ENCODE data around the gene GPR84. TPM values are rescaled to one million over a fixed set of nuclear protein-coding genes. Genes with fewer than 3 reads are reported as not detected.

The GPR84 gene
- not detected in 2 replicates for total RNA-seq
- 0.08 TPM in 1 of 2 replicates, not detected in the other for polyA plus RNA-seq
- polyA plus RNA-seq (2011; cell fraction: cytosol; rRNA removed) = 0.03 TPM in 1 of 2 replicates, not detected in the other
- 0.48 and 0.63 TPM in 2 replicates for polyA plus RNA-seq (2011; cell fraction: nucleus; rRNA removed)
- not detected in 2 replicates for polyA plus RNA-seq (2012)
- polyA minus RNA-seq = not detected in 2 replicates
- polyA minus RNA-seq (2011; cell fraction: cytosol; rRNA and poly(A)+ RNA removed) = not detected
- polyA minus RNA-seq (2011; cell fraction: nucleus; rRNA and poly(A)+ RNA removed) = 0.38 and 0.48 TPM in 2 replicates
- Bru-seq, nascent RNA = not detected
- BruChase-seq, experiment 1, labeled RNA remaining after a 6-hour chase = percentile 33 among the genes with signal in this experiment
- percentile 18 among the genes with signal in this experiment for BruChase-seq, experiment 2, labeled RNA remaining after a 2-hour chase
- long read RNA-seq = 0 reads

DNA sequence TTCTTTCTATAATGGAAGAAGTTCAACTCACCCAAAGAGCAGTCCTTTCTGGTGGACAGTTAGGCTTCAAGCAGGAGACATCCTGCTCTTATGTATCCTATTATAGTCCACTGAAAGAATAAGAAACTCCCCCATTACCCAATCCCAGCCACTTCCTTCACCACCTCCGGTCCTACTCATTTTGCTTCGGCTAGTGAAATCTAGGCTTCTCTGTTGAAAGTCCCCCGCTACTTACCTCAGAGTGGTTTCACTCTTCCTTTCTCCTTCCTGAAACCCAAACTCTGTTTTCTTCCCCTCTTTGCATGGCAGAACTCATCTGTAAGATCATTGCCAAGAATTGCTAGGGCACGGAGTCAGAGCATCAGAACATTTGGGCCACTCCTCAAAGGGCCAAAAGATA, at the start of gene GPR84:
GPR84 (minus strand) TSS at position 74 of the 400 bp plus-strand sequence. CDS start 635 bp downstream, outside the sequence.
- TF ChIP-seq POLR2AphosphoS5 (IDR thresholded peaks at IDR 0.05; ENCODE audit: insufficient read depth, low read depth, low read length) = no peak
- TF ChIP-seq, protein P1, sequence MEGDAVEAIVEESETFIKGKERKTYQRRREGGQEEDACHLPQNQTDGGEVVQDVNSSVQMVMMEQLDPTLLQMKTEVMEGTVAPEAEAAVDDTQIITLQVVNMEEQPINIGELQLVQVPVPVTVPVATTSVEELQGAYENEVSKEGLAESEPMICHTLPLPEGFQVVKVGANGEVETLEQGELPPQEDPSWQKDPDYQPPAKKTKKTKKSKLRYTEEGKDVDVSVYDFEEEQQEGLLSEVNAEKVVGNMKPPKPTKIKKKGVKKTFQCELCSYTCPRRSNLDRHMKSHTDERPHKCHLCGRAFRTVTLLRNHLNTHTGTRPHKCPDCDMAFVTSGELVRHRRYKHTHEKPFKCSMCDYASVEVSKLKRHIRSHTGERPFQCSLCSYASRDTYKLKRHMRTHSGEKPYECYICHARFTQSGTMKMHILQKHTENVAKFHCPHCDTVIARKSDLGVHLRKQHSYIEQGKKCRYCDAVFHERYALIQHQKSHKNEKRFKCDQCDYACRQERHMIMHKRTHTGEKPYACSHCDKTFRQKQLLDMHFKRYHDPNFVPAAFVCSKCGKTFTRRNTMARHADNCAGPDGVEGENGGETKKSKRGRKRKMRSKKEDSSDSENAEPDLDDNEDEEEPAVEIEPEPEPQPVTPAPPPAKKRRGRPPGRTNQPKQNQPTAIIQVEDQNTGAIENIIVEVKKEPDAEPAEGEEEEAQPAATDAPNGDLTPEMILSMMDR (IDR thresholded peaks at IDR 0.05; ENCODE audit: extremely low read depth in 1 of 2, insufficient read depth in 1 of 2, low read depth in 1 of 2, low read length in 2 of 2) = no peak
- TF ChIP-seq JUN (IDR thresholded peaks at IDR 0.05; ENCODE audit: borderline replicate concordance, insufficient read depth, insufficient read length, low read depth) = no peak
- TF ChIP-seq GATA2 (IDR thresholded peaks at IDR 0.05; ENCODE audit: insufficient read depth, insufficient read length, low read depth, low read length) = no peak
- no peak for TF ChIP-seq POLR2A (IDR thresholded peaks at IDR 0.05; ENCODE audit: low read depth, low read length)
- no peak for TF ChIP-seq MYC (IDR thresholded peaks at IDR 0.05; ENCODE audit: low read depth, low read length)
- no peak for TF ChIP-seq EZH2 (IDR thresholded peaks at IDR 0.05; ENCODE audit: borderline replicate concordance, low read depth, low read length, severe bottlenecking)
- TF ChIP-seq FOS (IDR thresholded peaks at IDR 0.05; ENCODE audit: borderline replicate concordance, insufficient read depth, low read length) = no peak
- TF ChIP-seq, protein P2, sequence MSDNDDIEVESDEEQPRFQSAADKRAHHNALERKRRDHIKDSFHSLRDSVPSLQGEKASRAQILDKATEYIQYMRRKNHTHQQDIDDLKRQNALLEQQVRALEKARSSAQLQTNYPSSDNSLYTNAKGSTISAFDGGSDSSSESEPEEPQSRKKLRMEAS (IDR thresholded peaks at IDR 0.05; ENCODE audit: insufficient read depth, insufficient read length) = no peak
- Histone ChIP-seq H3K36me3 (ENCODE audit: control insufficient read depth in 2 of 2, extremely low read depth in 1 of 2, insufficient read depth in 2 of 2, low read length in 2 of 2) (no peaks in the 10 kb centered on the region), H3K9me3 (replicated peaks; ENCODE audit: control insufficient read depth, insufficient read depth, low read length) (no peaks in the 10 kb centered on the region), H3K9me1 (replicated peaks; ENCODE audit: control insufficient read depth, extremely low read depth, insufficient read depth, low read length) (no peaks in the 10 kb centered on the region), H4K20me1 (replicated peaks; ENCODE audit: control insufficient read depth, extremely low read depth, insufficient read depth, low read length) (no peaks in the 10 kb centered on the region), H2AFZ (ENCODE audit: low read depth, low read length) (no peak within 1 kb of the TSS), H3K4me1 (ENCODE audit: control insufficient read depth, extremely low read depth, insufficient read depth, low read length) (peaks cover 30% of the 10 kb centered on the region), H3K9ac (replicated peaks; ENCODE audit: extremely low read depth, insufficient read depth, low read length) (no peak within 1 kb of the TSS), H3K27ac (ENCODE audit: insufficient read depth, low read depth, low read length) (no peak within 1 kb of the TSS), H3K79me2 (ENCODE audit: control insufficient read depth, insufficient read depth, low read length) (no peaks in the 10 kb centered on the region), H3K4me2 (ENCODE audit: insufficient read depth, low read length) (no peak within 1 kb of the TSS), H3K4me3 (replicated peaks in 1 of 3; ENCODE audit: insufficient read depth in 1 of 3, low read depth in 1 of 3, low read length in 3 of 3) (no peak within 1 kb of the TSS), H3K27me3 (ENCODE audit: control insufficient read depth in 2 of 2, insufficient read depth in 2 of 2, low read length in 2 of 2) (no peaks in the 10 kb centered on the region)
- intact Hi-C loops (cut with micrococcal nuclease) (loop anchor here (10.0 kb wide), 1 partner anchor 360 kb away; the partner anchor contains the start of genes HOXC8 and HOXC9), dilution Hi-C loops (cut with MboI; ENCODE audit: extremely low pct_ligation_motif_present, low sequenced_read_pairs) (no loop called here)
- no peak for FAIRE-seq
- ChIA-PET CTCF (no interaction called here), POLR2A (no interaction called here)
- no TSS peak for BruUV-seq (replicated peaks)
- no peak for DNase-seq (ENCODE audit: low read depth, low spot score)

Measured in endothelial cell of umbilical vein (primary cell).